ENCODE results near the gene ERBB2. TPM values are rescaled to one million over a fixed set of nuclear protein-coding genes. Genes with fewer than 3 reads are reported as not detected.

Gene ERBB2
- total and polyA plus RNA-seq, 2 experiments from 2014 or later = 46.2 to 196 TPM

- ATAC-seq (no peak), DNase-seq (ENCODE audit: low spot score) (no peak)
- H3K27me3 ChIP-seq (ENCODE audit: insufficient read depth) = no peaks in the 10 kb centered on the region
- no peak overlapping the region for H3K27ac ChIP-seq (ENCODE audit: low read depth)
- Mint-ChIP-seq H3K9me3 (no peaks in the 10 kb centered on the region), H3K27ac (no peak overlapping the region; the same call in 1 of the 2 replicates), H3K36me3 (ENCODE audit: low read depth) (peaks cover 16% of the 10 kb centered on the region; the same call in 2 of the 3 replicates), H3K27me3 (ENCODE audit: insufficient read depth, low read depth, poor library complexity) (peaks cover 27% of the 10 kb centered on the region), H3K4me1 (peaks cover 30% of the 10 kb centered on the region), H3K4me3 (no peak overlapping the region)
- no peaks in the 10 kb centered on the region for H3K9me2 ChIP-seq (ENCODE audit: insufficient read depth)
- no peak overlapping the region for H3K4me2 ChIP-seq
- H2AFZ ChIP-seq = no peak overlapping the region
- TF ChIP-seq ZNF462 (CRISPR knock-in tag; IDR thresholded peaks at IDR 0.05) (no peak), EZH2 (IDR thresholded peaks at IDR 0.05; ENCODE audit: low read depth, unreplicated experiment) (no peak), STAT1 (IDR thresholded peaks at IDR 0.05; ENCODE audit: unreplicated experiment) (no peak), ZNF331 (CRISPR knock-in tag; IDR thresholded peaks at IDR 0.05; ENCODE audit: low read depth) (no peak), ETS1 (IDR thresholded peaks at IDR 0.05) (no peak), EZH2phosphoT487 (IDR thresholded peaks at IDR 0.05; ENCODE audit: unreplicated experiment) (no peak), NANOG (IDR thresholded peaks at IDR 0.05; ENCODE audit: borderline replicate concordance) (no peak)
- 0 out of 2 replicates have a peak, but pooled peaks cover 5% of the 10 kb centered on the region for H3K4me1 ChIP-seq (ENCODE audit: insufficient read depth)
- no peak overlapping the region for H3K4me3 ChIP-seq
- H3F3A ChIP-seq (replicated peaks; ENCODE audit: low read depth) = no peaks in the 10 kb centered on the region
- no peaks in the 10 kb centered on the region for H3K79me2 ChIP-seq (replicated peaks; ENCODE audit: insufficient read depth)
- H4K20me1 ChIP-seq (replicated peaks; ENCODE audit: insufficient read depth) = no peaks in the 10 kb centered on the region
- H3K36me3 ChIP-seq (ENCODE audit: insufficient read depth) = no peaks in the 10 kb centered on the region
Measured at GRCh38 chr17:39676198-39676819, 23.6 kb upstream of the ERBB2 start.

Measured in GM23338 (cell line).